ENCODE measurements around the gene STYK1. TPM values are rescaled to one million over a fixed set of nuclear protein-coding genes. Genes with fewer than 3 reads are reported as not detected.

STYK1 gene
- total RNA-seq, 1 donor from 2014 or later = 0.21 TPM

GRCh38 chr12:10720974-10721650 is 47.3 kb upstream of the STYK1 start:
- H3K4me1 ChIP-seq = peaks cover 0 to 43% of the 10 kb centered on the region in 2 donors
- no peaks in the 10 kb centered on the region for H3K27me3 ChIP-seq
- TF ChIP-seq CTCF (IDR thresholded peaks at IDR 0.05) = no peak
- intact Hi-C loops (cut with DNase I) = no loop called here
- peak overlapping the region; percentile 98 for H3K27ac ChIP-seq
- no peaks in the 10 kb centered on the region for H3K9me3 ChIP-seq
- DNase-seq (ENCODE audit: low spot score in 2 of 2) = no peak
- H3K36me3 ChIP-seq = peaks cover 0 to 4% of the 10 kb centered on the region in 2 donors
- peak overlapping the region; percentile 80 to 95 for H3K4me3 ChIP-seq

- TF ChIP-seq CTCF (IDR thresholded peaks at IDR 0.05) = no peak
- no peak for DNase-seq (ENCODE audit: low spot score in 2 of 2)
- intact Hi-C loops (cut with DNase I) = loop anchor here (5.0 kb wide), 1 partner anchor 453 kb away; the partner anchor contains the start of gene SMIM10L1
- Histone ChIP-seq H3K4me1 (peaks cover 0 to 43% of the 10 kb centered on the region in 2 donors), H3K4me3 (peak overlapping the region in 1 of 2 donors; percentile 80), H3K27ac (peak overlapping the region; percentile 69 to 98), H3K36me3 (peaks cover 10 to 17% of the 10 kb centered on the region in 2 donors), H3K9me3 (no peaks in the 10 kb centered on the region), H3K27me3 (no peaks in the 10 kb centered on the region)
Measured at GRCh38 chr12:10719482-10719881, 45.6 kb upstream of the STYK1 start.

GRCh38 chr12:10718279-10718821 is 44.5 kb upstream of the STYK1 start:
- no peak for DNase-seq (ENCODE audit: low spot score in 2 of 2)
- Histone ChIP-seq H3K9me3 (no peaks in the 10 kb centered on the region), H3K4me1 (peaks cover 0 to 35% of the 10 kb centered on the region in 2 donors), H3K27ac (peak overlapping the region; percentile 69 to 98), H3K36me3 (peaks cover 15 to 28% of the 10 kb centered on the region in 2 donors), H3K27me3 (no peaks in the 10 kb centered on the region), H3K4me3 (peak overlapping the region in 1 of 2 donors; percentile 11)
- no peak for TF ChIP-seq CTCF (IDR thresholded peaks at IDR 0.05)
- intact Hi-C loops (cut with DNase I) = loop anchor here (5.0 kb wide), 1 partner anchor 454 kb away; the partner anchor contains the start of gene SMIM10L1

- peak overlapping the region; percentile 69 to 98 for H3K27ac ChIP-seq
- H3K4me3 ChIP-seq = peak overlapping the region in 1 of 2 donors; percentile 23
- H3K36me3 ChIP-seq = peaks cover 20 to 37% of the 10 kb centered on the region in 2 donors
- no peak for TF ChIP-seq CTCF (IDR thresholded peaks at IDR 0.05)
- intact Hi-C loops (cut with DNase I) = loop anchor here (2.0 to 5.0 kb wide), 2 partner anchors 33 to 455 kb away; partner anchors contain the start of gene SMIM10L1
- peaks cover 0 to 35% of the 10 kb centered on the region in 2 donors for H3K4me1 ChIP-seq
- no peak for DNase-seq (ENCODE audit: low spot score in 2 of 2)
- no peaks in the 10 kb centered on the region for H3K27me3 ChIP-seq
- no peaks in the 10 kb centered on the region for H3K9me3 ChIP-seq
Measured at GRCh38 chr12:10717410-10717809, 43.6 kb upstream of the STYK1 start.

GRCh38 chr12:10716704-10717315 is 43.0 kb upstream of the STYK1 start:
- H3K4me3 ChIP-seq = peak overlapping the region in 1 of 2 donors; percentile 23
- peak; percentile 73 to 95 for DNase-seq (ENCODE audit: low spot score in 2 of 2)
- no peak for TF ChIP-seq CTCF (IDR thresholded peaks at IDR 0.05)
- intact Hi-C loops (cut with DNase I) = loop anchor here (2.0 to 5.0 kb wide), 2 partner anchors 34 to 455 kb away; partner anchors contain the start of gene SMIM10L1
- H3K9me3 ChIP-seq = no peaks in the 10 kb centered on the region
- H3K36me3 ChIP-seq = peaks cover 26 to 43% of the 10 kb centered on the region in 2 donors
- H3K27ac ChIP-seq = peak overlapping the region; percentile 69 to 98
- peaks cover 0 to 35% of the 10 kb centered on the region in 2 donors for H3K4me1 ChIP-seq
- no peaks in the 10 kb centered on the region for H3K27me3 ChIP-seq
